H1 (cell line): ENCODE results near the gene GGT5. TPM values are rescaled to one million over a fixed set of nuclear protein-coding genes. Genes with fewer than 3 reads are reported as not detected.

Source experiments
- KDM4A ChIP-seq: IDR thresholded peaks from one replicate; pipeline ENCODE4 v1.7.1; 2012; ENCODE audit warnings: low read depth, mild to moderate bottlenecking, moderate library complexity, low read length, inconsistent platforms; ENCODE audit not compliant: severe bottlenecking
- SAP30 ChIP-seq: fragments of 300-600 bp; sonication (generic); IDR thresholded peaks from 2 replicates; pipeline ENCODE4 v1.7.1; 2012; ENCODE audit warnings: low read length, moderate library complexity, mild to moderate bottlenecking, inconsistent platforms; ENCODE audit not compliant: insufficient read depth, insufficient replicate concordance
- polyA plus RNA-seq, 7 experiments: library from polyadenylated mRNA; depleted of rRNA in 3 of 7; stranded (reverse) in 5 of 7; unstranded in 2 of 7; fragments of >200 nt in 5 of 7; fragments of 200-250 nt in 2 of 7; gene quantifications; 1 replicate in 5 of 7; 2 replicates in 1 of 7; 4 replicates in 1 of 7; pipeline versions ENCODE4 v1.2.1 to v1.2.3, GENCODE V29; 2011 to 2013; ENCODE audit warnings: missing spikeins in 2 of 7, mixed read lengths in 2 of 7
- total RNA-seq: library from RNA; stranded (reverse); fragmentation: NEBNext Ultra II Directional; extraction: Animal tissue kit (Norgen Biotek cat#: 25700); gene quantifications from 2 replicates; pipeline ENCODE4 v1.2.1, GENCODE V29; 2021
- TF ChIP-seq, protein P1 (sequence below), 3 experiments: IDR thresholded peaks; 1 replicate in 2 of 3; 2 replicates in 1 of 3; pipeline versions ENCODE4 v1.5.1 to v1.6.1; 2011; ENCODE audit warnings: low read length in 3 of 3, mild to moderate bottlenecking in 3 of 3, inconsistent platforms in 2 of 3, low read depth in 1 of 3, moderate library complexity in 1 of 3; ENCODE audit not compliant: insufficient read depth in 1 of 3; ENCODE audit errors: control extremely low read depth in 1 of 3

The GGT5 gene
- total and polyA plus RNA-seq, 2 of the 8 experiments (the other 6 are each of a cell fraction or from before 2014, with no cell fraction given), result 0.05 TPM; not detected in 1

DNA sequence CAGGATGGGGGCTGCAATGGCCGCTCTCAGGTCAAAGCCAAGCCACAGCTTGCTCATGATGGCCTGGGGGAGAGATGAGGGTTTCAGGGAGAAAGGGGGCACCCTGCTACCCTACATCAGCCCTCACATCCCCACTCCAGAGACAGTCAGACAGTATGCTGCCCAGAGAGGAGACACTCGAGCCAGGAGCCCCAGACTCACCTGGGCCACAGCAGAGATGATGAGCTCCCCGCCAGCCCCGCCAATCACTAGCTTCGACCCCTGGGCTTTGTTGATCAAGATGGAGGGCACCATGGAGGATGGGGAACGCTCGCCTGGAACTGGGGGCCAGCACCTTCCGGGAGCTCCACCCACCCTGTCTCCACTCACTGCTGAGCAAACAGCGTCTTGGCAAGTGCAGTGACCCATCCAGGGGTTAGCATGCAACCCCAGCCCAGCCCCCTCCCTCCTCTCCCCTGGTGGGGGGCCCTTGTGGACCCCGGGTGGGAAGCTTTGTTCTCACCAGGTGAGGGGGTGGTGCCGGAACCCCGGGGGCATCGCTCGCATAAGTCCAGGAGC, 19.8 kb downstream of the GGT5 start (continued):
- TF ChIP-seq, protein P1, sequence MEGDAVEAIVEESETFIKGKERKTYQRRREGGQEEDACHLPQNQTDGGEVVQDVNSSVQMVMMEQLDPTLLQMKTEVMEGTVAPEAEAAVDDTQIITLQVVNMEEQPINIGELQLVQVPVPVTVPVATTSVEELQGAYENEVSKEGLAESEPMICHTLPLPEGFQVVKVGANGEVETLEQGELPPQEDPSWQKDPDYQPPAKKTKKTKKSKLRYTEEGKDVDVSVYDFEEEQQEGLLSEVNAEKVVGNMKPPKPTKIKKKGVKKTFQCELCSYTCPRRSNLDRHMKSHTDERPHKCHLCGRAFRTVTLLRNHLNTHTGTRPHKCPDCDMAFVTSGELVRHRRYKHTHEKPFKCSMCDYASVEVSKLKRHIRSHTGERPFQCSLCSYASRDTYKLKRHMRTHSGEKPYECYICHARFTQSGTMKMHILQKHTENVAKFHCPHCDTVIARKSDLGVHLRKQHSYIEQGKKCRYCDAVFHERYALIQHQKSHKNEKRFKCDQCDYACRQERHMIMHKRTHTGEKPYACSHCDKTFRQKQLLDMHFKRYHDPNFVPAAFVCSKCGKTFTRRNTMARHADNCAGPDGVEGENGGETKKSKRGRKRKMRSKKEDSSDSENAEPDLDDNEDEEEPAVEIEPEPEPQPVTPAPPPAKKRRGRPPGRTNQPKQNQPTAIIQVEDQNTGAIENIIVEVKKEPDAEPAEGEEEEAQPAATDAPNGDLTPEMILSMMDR (IDR thresholded peaks at IDR 0.05; ENCODE audit: control extremely low read depth in 1 of 3, insufficient read depth in 1 of 3, low read depth in 1 of 3, low read length in 3 of 3), result no peak
- TF ChIP-seq KDM4A (no peak), SAP30 (no peak)
- TF ChIP-seq, all 59 proteins: peak for 0
